LHCN-M2 (cell line): ENCODE data around the gene PVALEF. TPM values are rescaled to one million over a fixed set of nuclear protein-coding genes. Genes with fewer than 3 reads are reported as not detected.
"Not testable (repeated sequence)": the region's sequence is repeated elsewhere in the genome, so short reads cannot be mapped to it uniquely, and the experiment has no call there.

Source experiments
- DNase-seq: peaks from one replicate; pipeline ENCODE4 v3.0.0-alpha.2; 2012; ENCODE audit warnings: low read depth
- total RNA-seq: library from RNA; depleted of rRNA; stranded (reverse); fragments of >200 nt; gene quantifications from 2 replicates; pipeline ENCODE4 v1.2.3, GENCODE V29; 2014

Gene PVALEF
- total RNA-seq, 1 experiment from 2014 or later, result not detected

GRCh38 chr17:81218459-81218858 is 53.2 kb downstream of the PVALEF start:
- no peak for DNase-seq

GRCh38 chr17:81218991-81219390 is 53.7 kb downstream of the PVALEF start:
- no peak for DNase-seq

GRCh38 chr17:81219476-81220180 is 54.3 kb downstream of the PVALEF start:
- DNase-seq, result no peak

- no peak for DNase-seq
Observed at GRCh38 chr17:81221371-81221841, 56.1 kb downstream of the PVALEF start.

- no peak for DNase-seq
Observed at GRCh38 chr17:81221842-81222619, 56.7 kb downstream of the PVALEF start.

- no peak for DNase-seq
Observed at GRCh38 chr17:81222620-81222905, 57.3 kb downstream of the PVALEF start.

GRCh38 chr17:81222906-81223761 is 57.8 kb downstream of the PVALEF start, which contains the start of gene CEP131:
Gene CEP131, minus strand, starts transcription at chr17:81222965. Its CDS starts 2,909 bp downstream, at chr17:81220056.
- peak; percentile 97 for DNase-seq

GRCh38 chr17:81223762-81224130 is 58.4 kb downstream of the PVALEF start:
- DNase-seq, result no peak

- not testable (repeated sequence) for DNase-seq
Observed at GRCh38 chr17:81227630-81228029, 62.3 kb downstream of the PVALEF start.

- no peak for DNase-seq
Observed at GRCh38 chr17:81228420-81228819, 63.1 kb downstream of the PVALEF start.

GRCh38 chr17:81228834-81229665 is 63.7 kb downstream of the PVALEF start:
- DNase-seq, result no peak

GRCh38 chr17:81229666-81229920 is 64.3 kb downstream of the PVALEF start:
- DNase-seq, result no peak

- DNase-seq, result no peak
Observed at GRCh38 chr17:81230043-81230820, 64.9 kb downstream of the PVALEF start.

- no peak for DNase-seq
Observed at GRCh38 chr17:81231121-81231645, 65.9 kb downstream of the PVALEF start.

- DNase-seq, result no peak
Observed at GRCh38 chr17:81231766-81232581, 66.7 kb downstream of the PVALEF start.
